Stimulated activated CD4-positive, alpha-beta T cell treated with anti-CD3 and anti-CD28 coated beads, Interleukin-4, amount 100 ng/mL, for 48 hours (primary cell): ENCODE results near the gene WNT16.
A peak's percentile ranks its signal among the peaks of the same experiment; 100 is the strongest.
"Not testable (repeated sequence)": the region's sequence is repeated elsewhere in the genome, so short reads cannot be mapped to it uniquely, and the experiment has no call there.

Experiments
- DNase-seq, 2 donors: peaks; one replicate each; pipeline ENCODE4 v3.0.0-alpha.2; 2020; ENCODE audit warnings: low read depth in 2 of 2

WNT16 gene

DNA sequence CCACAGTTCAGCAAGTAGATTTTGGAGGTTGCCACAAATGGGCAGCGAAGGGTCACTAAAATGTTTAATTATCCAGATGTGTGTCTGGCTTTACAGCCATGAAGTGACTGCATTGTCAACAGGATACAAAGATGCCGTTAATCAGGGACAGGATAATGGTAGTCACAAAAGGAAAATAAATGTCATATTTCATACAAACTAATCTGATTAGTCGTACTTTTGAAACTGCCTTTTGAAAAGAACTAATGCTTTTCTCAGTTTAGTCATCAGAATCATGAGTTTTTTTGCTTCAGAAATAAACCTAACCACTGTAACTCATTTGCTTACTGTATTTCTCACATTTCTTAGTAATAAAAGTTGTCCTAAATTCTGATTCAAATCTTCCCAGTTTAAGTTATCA is 22.2 kb upstream of the WNT16 start:
- no peak for DNase-seq

DNA sequence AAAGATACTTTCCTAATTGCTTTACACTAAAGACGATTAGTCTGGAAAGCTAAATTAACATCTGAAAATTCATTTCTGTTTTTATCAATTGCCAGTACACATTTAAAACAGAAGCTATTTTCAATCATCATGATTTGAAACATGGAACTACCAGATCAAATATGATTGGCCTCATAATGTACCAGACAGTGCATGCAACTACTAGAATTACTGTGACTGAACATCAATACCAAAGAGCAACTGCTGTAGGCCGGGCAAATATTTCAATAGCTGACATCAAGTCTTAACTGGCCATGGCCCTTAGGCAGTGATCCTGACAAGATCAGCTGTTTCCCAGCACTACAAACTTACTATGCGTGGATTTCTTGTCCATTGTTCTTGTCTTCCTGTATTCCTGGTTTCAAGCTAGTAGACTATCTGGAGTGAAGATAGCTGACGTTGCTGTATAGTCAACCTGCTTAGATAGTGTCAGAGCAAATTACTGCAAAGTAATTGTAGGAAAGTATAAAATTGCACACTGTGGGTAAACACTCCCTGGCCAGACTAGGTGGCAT is 21.7 kb upstream of the WNT16 start:
- no peak for DNase-seq

- DNase-seq: no peak
These were observed 15.5 kb upstream of the WNT16 start for GRCh38 chr7:121313220-121313792.

DNA sequence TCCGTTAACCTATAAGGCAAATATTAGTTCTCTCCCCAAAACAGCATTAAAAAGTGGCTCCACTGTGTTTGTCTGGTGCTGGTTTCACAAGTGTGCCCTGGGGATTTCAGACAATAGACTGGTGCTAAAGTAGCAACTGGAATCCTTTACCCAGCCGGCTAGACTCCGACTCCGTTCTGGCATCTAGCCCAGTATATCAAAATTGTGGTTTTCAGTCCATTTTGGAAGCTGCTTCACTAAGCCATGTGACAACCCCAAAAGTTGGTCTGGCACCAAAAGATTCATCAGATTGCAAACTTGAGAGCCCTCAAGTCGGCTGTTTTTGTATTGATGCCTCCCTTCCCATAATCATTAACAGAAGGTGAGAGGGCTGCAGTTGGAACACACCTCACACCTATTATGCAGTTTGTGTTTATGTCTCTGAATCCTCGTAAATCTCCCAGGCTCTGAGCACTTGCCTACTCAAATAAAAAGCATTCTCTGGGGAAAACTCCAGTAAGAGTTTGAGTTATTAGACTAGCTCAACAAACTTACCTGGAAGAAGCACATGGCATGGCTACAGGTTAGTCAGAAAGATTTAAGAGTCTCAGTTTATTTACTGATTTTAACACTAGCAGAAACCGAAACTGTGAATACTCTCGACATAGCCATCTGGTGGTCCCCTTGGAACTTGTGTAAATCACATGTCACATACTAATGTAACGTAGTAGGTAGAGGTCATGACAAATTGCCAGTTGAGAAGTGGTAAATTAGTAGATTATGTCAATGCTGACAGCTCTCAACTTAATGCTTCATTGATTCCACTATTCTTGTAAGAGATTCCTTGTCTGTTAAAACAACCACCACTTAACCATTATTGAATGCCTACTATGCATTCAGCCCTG is 14.8 kb upstream of the WNT16 start:
- no peak for DNase-seq

DNA sequence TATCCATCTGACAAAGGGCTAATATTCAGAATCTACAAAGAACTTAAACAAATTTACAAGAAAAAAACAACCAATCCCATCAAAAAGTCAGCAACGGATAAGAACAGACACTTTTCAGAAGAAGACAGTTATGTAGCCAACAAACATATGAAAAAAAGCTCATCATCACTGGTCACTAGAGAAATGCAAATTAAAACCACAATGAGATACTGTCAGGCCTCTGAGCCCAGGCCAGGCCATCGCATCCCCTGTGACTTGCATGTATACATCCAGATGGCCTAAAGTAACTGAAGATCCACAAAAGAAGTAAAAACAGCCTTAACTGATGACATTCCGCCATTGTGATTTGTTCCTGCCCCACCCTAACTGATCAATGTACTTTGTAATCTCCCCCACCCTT is 13.6 kb upstream of the WNT16 start:
- DNase-seq: not testable (repeated sequence)

DNA sequence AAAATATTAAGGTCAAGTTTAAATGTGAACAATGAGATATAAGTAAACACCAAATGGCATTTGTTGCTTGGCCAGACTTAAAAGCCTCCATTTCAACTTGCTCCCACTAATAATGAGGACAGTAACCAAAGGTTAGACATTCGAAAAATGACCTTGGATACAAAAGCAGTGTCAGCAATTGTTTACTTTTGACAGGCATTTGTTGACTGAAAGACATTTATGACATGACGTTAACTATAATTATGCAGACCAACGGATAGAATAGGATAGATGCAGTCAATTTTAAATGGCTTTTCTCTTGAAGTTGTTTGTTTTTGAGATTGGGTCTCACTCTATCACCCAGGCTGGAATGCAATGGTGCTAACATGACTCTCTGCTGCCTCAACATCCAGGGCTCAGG is 6.3 kb upstream of the WNT16 start:
- DNase-seq: no peak

DNA sequence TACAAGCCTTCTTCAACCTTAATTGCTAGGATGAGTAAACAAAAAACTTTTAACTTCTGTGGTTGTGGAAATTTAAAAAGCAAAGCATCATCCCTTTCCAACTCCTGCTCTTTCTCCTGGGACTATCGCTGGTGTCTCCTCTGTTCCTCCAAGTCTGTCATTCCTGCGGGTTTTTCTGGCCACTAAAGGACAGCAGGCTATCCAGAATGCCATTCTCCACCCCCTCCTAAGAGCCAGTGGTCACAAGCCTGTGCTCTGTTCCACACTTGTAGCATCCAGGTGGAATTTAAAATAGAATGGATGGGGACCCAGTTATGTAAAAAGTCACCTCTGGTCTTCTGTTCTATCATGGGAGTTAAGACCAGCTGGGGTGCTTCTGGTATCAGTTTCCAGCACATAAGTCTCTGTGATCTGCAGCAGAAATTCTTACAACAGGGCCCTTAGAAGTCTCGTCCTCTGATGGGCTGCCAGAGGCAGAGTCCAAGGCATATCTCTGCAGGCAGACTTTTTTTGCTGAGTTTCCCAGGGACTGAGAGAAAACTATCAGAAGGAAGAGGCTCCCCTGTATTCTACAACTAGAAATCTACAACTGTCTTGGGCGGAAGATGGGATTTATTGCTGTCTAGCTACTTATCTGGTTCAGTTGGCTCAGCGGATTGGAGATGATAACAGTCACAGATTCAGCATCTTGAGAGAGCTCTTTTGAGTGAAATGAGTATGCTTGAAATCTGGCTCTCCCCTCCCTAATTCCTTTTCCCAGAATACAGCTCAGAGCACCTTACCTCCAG is 5.1 kb upstream of the WNT16 start:
- DNase-seq: no peak

GRCh38 chr7:121327671-121328070 is 1.1 kb upstream of the WNT16 start:
- DNase-seq: no peak

GRCh38 chr7:121329191-121330052 is 622 bp downstream of the WNT16 start:
- DNase-seq: peak in 1 of 2 donors; percentile 14

DNA sequence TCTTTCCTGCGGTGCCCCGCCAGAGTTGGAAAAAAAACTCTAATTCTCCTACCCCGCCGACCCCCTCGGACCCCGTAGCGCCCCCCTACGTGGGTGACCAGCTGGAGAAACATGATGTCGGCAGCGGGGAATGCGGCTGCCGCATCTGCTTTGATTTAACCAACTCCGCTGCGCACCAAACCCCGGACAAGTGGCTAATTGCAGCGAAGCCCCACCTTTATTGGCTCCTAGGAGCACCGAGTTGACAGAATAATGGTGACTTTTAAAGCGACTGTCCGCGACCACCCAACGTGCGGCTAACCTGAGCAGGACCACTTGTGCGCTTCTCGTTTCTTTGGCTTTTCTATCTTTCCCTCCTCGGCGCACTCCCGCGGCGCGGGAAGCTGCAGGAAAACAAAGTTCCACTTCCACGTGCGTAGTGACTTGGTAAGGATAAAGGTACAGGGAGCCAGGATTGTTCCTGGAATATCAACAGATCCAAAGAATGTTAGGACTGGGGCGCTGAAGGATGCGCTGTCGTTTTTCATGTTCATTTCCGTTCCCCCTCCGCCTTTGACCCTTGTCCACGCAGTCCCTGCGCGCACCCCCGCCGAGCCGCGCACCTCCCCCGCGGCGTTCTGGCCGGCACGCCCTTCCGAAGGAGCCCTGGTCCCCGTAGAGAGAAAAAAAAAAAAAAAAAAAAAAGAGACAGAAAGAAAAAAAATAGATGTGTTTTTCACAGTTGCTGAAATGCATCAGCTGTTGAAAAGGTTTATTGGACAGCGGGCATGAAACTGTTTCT is 1.4 kb downstream of the WNT16 start:
- no peak for DNase-seq

DNA sequence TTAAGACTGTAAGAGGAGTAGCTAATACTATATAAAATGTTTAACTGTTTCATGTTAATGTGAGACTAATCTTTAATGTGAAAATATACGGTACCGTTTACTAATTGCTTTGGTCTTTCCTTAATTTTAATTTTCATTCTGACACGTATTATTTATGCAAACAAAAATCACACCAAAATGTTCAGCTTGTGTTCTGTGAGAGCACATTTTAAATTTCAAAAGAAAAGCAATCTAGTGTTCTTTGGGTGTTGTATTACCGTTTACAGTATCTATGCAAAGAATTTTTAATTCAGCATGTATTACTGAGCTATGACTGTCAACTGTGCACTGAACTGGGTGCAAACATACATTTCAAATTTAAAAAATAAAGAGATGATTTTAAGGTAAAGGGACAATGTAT is 2.2 kb downstream of the WNT16 start:
- no peak for DNase-seq

DNA sequence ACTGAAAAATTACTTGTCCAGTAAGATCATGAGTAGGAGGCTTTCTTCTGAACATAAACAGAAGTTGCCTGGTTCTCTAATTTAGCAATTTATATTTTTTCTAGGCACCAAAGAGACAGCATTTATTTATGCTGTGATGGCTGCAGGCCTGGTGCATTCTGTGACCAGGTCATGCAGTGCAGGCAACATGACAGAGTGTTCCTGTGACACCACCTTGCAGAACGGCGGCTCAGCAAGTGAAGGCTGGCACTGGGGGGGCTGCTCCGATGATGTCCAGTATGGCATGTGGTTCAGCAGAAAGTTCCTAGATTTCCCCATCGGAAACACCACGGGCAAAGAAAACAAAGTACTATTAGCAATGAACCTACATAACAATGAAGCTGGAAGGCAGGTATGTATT is 2.8 kb downstream of the WNT16 start:
- DNase-seq: no peak

GRCh38 chr7:121334376-121334775 is 5.6 kb downstream of the WNT16 start:
- DNase-seq: no peak

- DNase-seq: no peak
These were observed 6.3 kb downstream of the WNT16 start for GRCh38 chr7:121334875-121335648.

GRCh38 chr7:121336579-121336978 is 7.8 kb downstream of the WNT16 start:
- DNase-seq: no peak

DNA sequence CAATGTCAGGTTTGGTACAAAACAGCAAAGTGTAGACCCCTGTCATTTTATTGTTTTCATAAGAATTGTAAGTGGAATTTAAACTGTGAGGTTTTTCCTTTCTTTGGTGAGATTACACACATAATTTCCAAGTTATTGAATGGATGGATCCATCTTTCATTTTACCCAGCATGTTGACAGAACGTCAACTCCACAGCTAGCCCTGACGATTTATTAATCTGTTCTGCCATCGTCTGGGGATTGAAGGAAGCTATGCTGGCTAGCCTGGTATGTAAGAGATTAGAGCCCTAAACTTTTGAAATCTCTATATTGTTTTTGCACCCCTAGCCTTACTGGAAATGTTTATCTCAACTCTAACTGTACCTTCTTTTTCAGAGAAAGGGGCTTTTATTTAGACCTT is 8.6 kb downstream of the WNT16 start:
- DNase-seq: no peak

- no peak for DNase-seq
These were observed 10.3 kb downstream of the WNT16 start for GRCh38 chr7:121339082-121339481.

GRCh38 chr7:121341933-121342332 is 13.1 kb downstream of the WNT16 start:
- DNase-seq: no peak

DNA sequence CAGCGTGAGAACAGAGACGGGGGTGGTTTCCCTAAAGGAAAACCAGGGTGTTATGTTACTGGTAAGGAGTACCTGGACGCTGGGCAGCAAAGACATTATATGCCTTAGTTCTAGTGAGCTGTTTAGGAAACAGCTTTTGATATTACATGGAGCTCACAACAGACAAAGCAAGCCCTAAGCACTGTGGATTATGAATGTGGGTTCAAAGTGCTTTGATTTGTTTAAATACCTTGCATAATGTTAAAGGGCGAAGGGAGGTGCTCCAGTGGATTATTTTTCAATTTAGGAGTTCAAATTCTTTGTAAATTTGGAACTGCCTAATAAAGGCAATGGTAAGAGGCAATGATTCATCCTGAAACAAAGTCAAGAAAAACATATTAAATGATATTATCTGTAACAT is 13.8 kb downstream of the WNT16 start:
- DNase-seq: no peak

- no peak for DNase-seq
These were observed 14.5 kb downstream of the WNT16 start for GRCh38 chr7:121343302-121343701.
